AG09309 (cell line): Measurements from ENCODE around the gene EP400.

Experiments used
- DNase-seq: peaks from one replicate; pipeline ENCODE4 v3.0.0-alpha.2; 2010; ENCODE audit warnings: low read depth
- H3K4me3 ChIP-seq: 2 replicates; pipeline ENCODE4 v1.5.1; 2011; ENCODE audit warnings: mild to moderate bottlenecking, low read depth, low read length, moderate library complexity; ENCODE audit not compliant: control insufficient read depth
- TF ChIP-seq, protein P1 (sequence below): IDR thresholded peaks from 2 replicates; pipeline ENCODE4 v1.5.1; 2011; ENCODE audit warnings: mild to moderate bottlenecking, low read depth, low read length, inconsistent platforms; ENCODE audit not compliant: insufficient read depth, control insufficient read depth; ENCODE audit errors: missing control alignments

EP400 gene

DNA sequence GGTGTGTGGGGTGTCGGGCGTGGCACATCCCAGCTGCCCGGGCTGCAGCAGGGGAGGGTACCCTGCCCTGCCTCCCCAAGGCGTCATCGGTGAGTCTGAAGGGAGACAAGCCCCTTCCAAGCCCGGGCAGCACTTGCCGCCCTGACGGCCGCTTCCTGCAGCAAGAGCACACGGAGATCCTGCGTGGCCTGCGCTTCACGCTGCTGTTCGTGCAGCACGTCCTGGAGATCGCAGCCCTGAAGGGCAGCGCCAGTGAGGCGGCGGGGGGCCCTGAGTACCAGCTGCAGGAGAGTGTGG is 30.7 kb upstream of the EP400 start:
- DNase-seq = no peak
- TF ChIP-seq, protein P1, sequence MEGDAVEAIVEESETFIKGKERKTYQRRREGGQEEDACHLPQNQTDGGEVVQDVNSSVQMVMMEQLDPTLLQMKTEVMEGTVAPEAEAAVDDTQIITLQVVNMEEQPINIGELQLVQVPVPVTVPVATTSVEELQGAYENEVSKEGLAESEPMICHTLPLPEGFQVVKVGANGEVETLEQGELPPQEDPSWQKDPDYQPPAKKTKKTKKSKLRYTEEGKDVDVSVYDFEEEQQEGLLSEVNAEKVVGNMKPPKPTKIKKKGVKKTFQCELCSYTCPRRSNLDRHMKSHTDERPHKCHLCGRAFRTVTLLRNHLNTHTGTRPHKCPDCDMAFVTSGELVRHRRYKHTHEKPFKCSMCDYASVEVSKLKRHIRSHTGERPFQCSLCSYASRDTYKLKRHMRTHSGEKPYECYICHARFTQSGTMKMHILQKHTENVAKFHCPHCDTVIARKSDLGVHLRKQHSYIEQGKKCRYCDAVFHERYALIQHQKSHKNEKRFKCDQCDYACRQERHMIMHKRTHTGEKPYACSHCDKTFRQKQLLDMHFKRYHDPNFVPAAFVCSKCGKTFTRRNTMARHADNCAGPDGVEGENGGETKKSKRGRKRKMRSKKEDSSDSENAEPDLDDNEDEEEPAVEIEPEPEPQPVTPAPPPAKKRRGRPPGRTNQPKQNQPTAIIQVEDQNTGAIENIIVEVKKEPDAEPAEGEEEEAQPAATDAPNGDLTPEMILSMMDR = no peak
- no peak overlapping the region for H3K4me3 ChIP-seq

DNA sequence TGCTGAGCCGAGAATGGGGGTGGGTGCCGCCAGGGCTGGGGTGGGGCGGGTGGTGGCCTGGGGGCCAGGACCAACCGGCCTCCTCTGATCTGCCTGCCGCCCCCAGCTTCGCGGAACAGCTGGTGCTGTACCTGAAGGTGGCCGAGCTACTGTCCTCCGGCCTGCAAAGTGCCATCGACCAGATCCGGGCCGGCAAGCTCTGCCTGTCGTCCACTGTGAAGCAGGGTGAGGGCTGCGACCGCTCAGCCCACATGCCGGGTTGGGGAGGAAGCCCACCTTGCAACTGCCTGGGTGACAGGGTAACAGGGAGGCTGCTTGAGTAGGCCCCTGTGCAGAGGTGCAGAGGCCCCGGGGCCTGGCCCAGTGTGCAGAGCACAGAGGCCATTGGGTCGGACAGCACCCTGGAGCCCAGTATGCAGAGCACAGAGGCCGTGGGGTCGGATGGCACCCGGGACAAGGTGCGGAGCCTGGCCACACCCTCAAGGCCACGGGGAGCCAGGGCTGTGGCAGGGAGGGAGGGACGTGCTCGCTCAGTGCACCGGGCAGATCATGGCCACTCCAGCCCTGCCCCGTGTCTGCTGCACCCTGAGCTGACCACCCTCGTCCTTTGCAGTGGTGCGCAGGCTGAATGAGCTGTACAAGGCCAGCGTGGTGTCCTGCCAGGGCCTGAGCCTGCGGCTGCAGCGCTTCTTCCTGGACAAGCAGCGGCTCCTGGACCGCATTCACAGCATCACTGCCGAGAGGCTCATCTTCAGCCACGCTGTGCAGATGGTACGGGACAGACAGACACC is 30.2 kb upstream of the EP400 start:
- DNase-seq = no peak
- H3K4me3 ChIP-seq = no peak overlapping the region
- TF ChIP-seq, protein P1 = no peak

- DNase-seq = no peak
- no peak overlapping the region for H3K4me3 ChIP-seq
- TF ChIP-seq, protein P1 = no peak
These were observed 29.6 kb upstream of the EP400 start for GRCh38 chr12:131920157-131920508.

DNA sequence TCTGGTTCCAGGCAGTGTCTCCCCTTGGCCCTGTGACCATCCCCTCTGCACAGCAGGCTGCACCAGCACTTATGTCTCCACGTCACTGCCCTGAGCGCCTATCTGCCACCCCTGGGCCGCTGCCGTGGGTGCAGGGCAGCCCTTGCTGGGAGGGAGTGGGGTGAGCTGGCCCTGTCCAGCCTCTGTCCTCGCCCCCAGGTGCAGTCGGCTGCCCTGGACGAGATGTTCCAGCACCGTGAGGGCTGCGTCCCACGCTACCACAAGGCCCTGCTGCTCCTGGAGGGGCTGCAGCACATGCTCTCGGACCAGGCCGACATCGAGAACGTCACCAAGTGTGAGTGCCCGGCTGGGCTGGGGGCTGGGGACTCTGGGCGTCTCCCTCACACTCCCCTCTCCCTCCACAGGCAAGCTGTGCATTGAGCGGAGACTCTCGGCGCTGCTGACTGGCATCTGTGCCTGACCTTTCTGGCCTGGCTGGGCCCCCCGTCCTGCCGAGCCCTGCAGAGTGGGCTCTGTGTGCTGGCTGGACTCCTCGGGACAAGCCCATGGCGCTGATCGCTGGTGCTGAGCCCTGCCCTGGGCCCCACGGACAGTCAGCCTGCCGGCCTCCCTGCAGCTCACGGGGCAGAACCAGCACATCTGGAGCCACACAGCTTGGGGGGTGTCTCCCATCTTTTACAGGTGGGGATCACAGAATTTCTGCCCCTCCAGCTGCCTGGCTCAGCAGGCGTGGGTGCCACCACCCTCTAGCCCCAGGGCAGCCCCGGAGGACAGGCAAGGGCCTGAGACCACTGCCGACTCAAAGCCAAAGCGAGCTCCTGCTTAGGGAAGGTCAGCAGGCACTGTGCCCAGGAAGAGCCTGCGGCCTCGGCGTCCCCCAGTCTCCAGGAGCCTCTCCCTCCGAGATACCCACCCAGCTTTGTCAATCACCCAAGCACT is 28.6 kb upstream of the EP400 start:
- no peak for DNase-seq
- TF ChIP-seq, protein P1 = no peak
- H3K4me3 ChIP-seq = no peak overlapping the region

GRCh38 chr12:131921866-131922769 is 27.6 kb upstream of the EP400 start:
- TF ChIP-seq, protein P1 = no peak
- H3K4me3 ChIP-seq = no peak overlapping the region
- no peak for DNase-seq

DNA sequence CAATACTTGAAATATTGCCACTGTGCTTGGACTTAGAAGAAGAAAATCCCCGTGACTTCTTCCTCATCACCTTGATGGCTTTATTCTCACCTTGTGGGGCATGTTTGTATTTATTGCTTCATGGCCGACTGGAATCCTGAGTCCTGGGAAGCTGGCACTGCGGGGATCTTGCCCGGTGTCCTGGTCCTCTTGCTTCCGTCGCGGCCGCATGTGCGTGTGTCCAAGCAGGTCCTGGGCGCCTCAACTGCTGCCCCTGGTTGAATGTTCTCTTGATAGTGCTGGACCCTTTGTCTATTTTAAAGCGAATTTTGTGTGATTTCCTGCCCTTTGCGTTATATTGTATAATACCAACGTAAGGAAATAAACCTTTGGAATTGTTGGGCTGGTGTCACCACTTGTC is 27.0 kb upstream of the EP400 start:
- TF ChIP-seq, protein P1 = no peak
- DNase-seq = no peak
- H3K4me3 ChIP-seq = no peak overlapping the region
